GM19455 (cell line): ENCODE results near the gene RNU1-3.
"Not testable (repeated sequence)": the region's sequence is repeated elsewhere in the genome, so short reads cannot be mapped to it uniquely, and the experiment has no call there.

ENCODE experiments used
- ATAC-seq: cut with Tn5 transposase; IDR thresholded peaks from one replicate; pipeline ENCODE4 v1.9.1; 2021; ENCODE audit not compliant: unreplicated experiment

The RNU1-3 gene

DNA sequence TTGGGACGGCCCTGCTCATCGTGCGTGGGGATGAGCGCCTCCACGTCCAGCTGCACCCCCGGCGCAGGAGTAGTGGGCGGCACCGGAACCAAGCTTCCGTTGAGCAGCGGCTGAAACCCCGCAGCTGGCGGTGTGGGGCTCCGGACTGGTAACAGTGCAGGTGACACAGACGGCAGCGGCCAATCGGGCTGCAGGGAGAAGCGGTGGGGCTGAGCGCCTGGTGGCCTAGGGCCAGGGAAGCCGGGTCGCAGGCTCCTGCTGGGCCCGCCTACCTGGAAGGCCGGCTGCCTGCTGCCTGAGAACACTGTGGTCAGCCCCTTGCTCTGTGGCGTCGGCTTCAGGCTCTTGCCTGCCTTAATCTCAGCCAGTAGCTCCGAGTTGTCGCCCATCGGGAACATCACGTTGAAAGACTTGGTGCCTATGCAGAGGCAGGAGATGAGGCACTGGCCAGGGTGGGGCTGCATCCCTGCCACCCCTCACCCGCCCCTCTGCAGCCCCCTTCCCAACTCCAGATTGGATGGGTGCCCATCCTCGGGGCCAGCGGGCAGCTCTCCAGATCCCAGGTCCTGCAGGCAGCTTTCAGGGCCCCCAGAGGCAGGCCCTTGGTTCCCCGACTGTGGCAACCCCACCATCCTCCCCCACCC, 29.9 kb upstream of the RNU1-3 start:
- ATAC-seq: not testable (repeated sequence)

DNA sequence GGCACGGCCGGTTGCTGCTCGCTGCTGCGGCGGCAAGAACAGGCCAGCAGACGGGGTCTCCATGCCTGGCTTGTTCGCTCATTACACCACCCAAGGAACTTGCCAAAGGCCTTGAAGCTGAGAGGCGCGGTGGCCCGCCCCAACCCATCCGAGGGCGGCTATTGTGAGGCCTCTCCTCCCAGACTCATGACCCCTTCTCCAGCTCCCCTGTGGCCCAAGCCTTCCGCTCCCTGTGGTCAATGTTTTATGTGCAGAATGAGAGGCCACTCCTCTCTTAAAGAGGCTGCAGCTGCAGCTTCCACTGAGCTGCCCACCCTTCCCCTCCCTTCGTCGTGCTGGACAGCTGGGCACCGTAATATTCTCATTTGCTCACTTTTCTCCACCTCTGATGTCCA, 27.6 kb upstream of the RNU1-3 start:
- ATAC-seq: not testable (repeated sequence)

DNA sequence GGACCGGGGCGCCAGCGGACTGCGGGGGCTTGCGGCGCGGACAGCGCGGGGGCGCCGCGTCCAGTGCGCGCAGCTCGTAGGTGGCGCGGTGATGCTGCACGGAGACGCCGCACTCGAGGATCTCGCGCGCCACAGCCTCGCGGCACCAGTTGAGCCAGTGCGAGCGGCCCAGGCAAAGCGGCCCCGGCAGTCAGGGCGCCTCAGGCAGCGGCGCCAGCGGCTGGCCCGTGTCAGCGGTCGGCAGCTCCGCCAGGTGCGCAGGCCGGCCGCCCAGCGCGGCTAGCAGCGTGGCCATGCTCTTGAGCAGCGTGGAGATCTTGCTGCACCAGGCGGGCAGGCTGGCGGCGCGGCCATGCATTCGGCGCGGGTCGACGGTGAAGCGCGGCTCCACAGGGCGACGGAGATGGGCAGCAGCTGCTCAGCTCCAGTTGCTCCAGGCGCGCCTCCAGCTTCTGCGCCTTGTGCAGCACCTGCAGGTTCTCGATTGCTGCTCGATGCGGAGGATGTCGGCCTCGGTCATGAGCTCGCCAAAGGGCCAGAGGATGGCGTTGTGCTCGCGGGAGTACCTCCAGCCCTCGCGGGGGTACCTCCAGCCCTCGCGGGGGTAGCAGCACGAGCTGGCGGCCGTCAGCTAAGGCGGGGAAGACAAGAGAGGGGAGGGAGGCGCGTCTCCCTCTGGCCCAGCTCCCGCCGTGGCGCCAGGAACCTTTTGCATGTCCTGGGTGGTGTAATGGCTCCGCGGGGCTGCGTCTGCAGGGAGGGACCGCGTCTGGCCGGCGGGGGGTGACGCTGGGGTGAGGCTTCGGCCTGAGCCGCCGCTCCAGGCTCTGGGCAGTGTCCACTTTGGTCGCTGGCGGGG, 26.9 kb upstream of the RNU1-3 start:
- not testable (repeated sequence) for ATAC-seq

DNA sequence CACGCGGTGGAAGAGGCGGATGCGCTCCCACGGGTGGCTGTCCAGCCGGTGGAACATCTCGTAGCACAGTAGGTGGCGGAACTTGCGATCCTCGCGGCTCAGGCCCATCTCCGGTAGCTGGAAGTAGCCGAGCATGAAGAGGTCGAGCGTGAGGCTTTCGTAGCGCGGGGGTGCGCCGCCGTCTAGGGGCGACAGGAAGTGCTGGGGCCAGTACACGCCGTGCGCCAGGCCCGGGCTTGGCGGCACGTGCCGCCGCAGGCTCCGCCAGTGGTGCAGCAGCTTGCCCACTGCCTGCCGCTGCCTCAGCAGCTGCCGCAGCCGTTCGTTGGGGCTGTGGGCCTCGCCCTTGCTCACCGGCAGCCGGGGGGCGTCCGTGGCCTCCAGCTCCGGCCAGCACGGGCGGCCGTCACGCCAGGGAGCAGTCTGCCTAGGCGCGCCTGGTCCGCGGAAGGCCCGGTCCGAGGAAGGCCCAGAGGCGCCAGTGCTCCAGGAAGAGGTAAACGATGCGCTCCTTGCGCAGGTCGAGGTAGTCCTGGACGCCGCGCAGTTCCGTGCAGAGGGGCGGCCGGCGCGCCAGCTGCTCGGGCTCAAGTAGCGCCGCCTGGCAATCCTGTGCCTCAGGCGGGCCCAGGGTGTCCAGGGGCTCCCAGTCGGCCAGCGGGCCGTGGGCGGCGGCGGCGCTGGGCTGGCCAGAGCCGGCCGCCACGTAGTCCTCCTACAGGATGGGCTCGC, 26.1 kb upstream of the RNU1-3 start:
- ATAC-seq: not testable (repeated sequence)

DNA sequence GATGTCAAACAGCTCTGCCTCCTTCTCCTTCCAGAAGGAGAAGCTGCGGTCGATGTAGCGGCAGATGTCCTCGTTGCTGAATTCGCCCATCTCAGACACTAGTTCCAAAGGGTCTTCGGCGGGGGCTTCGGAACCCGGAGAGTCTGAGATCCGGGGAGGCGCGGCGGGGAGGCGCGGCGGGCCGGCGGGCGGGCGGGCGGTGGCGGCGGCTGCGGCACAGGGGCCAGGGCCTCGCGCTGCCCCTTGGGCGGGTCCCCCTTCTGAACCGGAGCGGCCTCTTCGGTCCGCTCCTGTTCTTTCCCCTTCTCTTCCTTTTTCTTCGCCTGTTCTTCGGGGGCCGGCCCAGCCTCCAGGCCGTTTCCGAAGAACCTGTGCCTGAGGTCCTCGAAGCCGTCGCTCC, 25.5 kb upstream of the RNU1-3 start:
- not testable (repeated sequence) for ATAC-seq

DNA sequence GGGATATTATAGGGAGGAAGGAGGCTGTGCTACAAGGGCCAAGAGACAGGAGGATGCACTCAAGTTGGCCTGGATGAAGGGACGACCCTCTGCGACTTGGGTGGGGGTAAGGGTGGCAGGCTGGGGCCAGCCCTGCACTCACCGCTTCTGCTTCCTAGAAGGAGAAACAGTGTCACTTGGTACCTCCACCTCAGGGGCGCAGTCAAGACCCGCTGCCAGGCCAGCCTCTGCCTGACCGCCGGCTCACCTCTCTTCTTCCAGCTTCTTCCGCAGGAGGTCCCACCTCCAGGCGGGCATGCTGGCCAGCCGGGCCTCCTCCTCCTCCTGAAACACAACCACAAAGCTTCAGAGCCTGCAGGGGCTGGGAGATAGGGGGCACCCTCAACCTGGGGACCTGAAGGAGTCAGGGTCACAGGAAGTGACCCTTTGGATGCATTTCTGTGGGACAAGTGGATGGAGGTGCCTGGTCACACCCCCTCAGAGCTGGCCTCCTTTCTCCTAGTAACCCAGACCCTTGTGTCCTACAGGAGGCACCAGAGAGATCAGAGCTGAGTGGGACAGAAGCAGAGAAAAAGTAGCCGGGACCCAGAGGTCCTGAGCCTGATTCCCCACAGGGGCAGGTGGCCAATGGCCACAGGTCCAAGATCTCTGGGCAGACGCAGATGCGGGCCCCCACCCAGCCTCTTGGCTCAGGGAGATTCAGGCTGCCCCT, 24.4 kb upstream of the RNU1-3 start:
- ATAC-seq: not testable (repeated sequence)

DNA sequence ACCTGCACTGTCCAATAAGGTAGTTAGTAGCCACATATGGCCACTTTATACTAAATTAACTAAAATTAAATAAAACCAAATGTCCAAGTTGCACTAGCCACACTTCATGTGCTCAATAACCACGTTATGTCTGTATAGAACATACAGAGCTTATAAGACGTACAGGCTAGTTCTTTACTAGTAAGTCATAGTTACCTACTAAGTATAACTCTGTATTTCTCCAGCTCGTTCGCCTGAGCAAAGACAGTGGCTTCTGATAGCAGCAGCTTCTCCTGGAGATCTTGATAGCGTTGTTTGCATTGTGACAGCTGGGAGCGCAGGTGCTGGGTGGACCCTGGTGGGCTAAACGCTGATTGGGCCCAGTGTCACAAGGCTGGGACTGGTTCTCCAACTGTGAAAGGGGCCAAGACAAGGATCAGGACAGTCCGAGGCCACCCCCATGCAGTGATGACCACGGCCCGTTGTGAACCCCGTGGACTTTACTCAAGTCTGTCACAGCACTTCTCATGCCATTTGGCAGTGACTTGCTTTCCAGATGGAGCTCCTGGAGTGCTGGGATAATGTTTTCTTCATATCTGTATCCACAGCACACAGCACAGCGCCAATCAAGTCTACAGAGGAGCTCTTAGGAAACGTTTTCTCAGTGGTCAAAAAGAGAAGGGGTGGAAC, 20.5 kb upstream of the RNU1-3 start:
- not testable (repeated sequence) for ATAC-seq

DNA sequence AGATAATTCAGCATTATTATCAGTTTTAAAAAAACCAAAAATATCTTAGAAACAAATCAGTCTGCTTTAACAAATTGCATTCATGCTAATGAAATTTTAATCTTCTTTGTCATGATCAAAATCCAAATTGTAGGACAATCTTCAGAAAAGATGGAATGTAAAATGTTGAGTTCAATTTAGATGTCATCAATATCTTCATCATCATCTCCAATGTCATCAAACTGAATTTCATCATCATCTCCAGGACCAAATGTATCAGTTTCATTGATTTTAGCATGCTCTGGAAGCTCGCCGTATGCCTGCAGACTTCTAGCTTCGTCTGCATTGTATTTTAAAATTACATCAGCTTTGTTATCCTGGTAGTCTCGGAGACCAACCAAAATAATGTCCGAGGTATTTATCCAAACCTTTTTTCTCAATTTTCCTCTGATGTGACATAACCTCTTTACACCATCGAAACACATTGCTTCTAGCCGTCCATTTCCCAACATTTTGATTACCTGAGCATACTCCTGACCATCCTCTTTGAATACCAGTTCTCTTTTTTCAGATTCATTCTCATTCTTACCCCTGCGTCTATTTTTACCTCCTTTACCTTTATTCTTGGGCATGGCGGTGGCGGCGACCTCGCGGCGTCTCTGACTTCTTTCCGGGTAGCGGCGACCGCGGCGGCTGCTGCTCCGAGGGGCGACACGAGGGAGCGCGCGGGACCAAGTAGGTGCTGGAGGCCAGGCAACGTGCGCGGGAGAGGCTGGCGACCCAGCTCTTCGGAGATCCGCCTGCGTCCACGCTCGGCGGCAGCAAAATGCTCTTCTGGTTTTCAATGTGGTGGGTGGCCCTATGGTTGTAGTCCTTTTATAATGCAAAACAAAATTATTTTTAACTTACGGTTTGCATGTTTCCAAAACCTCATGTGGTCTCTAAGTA, 19.0 kb upstream of the RNU1-3 start:
- ATAC-seq: not testable (repeated sequence)

DNA sequence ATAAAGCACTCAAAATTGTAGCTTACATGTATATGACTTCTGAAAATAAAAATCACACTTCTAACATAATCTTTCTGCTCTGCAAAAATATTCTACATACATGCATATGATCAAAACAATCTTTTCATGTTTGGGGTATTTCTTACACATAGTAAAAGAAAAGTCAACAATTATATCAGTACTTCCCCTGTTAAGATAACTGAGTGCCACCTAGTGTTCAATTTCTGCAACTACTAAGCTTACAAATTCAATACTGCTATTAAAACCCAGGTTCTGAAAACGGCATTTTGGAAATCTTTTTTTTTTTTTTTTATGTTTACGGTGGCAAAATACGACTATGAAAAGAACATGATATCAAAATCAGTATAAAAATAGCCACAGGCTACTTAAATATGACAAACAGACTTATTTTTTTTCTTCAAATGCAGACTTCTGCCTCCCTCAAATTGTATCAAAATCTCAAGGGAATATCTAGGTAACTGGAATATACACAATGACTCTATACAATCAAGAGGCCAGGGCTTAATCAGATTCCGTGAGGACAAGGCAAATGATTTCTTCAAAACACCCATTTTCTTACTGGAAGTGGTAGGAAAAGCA, 18.1 kb upstream of the RNU1-3 start:
- ATAC-seq: not testable (repeated sequence)

DNA sequence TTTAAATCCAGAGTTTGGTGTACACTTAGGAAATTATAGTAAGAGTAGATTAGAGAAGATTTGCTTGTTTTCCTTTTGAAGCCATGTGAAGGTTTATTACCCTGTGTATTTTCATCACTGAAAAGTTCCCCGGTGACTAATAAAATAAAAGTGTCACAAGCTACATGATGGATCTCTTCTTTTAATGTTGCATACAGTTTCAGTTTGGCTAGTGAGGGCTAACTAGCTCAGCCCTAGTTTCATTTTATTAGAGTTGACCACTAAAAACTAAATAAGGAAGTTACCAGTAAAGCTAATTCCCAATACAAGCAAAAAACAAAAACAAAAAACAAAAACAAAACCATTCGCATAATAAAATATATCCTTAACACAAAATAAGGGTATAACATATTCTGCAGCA, 17.4 kb upstream of the RNU1-3 start:
- not testable (repeated sequence) for ATAC-seq

DNA sequence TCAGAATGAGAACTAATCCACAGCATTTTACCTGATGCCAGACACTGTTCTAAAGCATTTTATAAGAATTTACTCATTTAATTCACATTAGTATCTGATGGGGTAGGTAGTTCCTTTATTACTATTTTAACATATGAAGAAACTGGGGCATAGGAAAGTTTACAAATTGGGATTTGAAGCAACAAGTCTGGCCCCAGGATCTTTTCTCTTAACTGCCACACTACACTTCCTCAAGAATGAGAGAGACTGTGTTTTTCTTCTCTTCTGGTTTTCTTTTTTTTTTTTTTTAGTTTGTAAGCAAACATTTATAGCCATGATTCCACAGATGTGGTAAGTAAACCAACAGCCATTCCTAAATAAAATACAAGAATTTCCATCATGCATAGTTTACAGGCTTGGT, 16.1 kb upstream of the RNU1-3 start:
- not testable (repeated sequence) for ATAC-seq

DNA sequence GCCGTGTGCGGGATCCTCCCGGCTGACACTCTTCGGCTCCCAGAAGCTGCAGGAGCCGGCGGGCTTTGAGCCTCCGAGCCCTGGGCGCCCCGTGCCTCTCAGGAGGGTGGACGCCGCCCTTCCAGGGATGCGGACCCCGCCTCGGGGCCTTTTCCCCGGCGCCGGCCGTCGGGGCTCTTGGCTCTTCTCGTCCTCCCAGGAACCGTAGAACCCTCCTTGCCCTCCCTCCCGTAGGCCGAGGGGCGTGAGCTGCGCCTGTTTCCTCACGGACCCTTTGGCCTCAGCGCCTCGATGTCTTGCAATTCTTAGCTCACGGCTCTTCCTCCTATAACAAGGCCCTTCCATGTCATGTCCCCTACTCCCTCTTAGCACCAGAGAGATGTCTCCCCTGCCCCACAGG, 13.6 kb upstream of the RNU1-3 start:
- not testable (repeated sequence) for ATAC-seq

DNA sequence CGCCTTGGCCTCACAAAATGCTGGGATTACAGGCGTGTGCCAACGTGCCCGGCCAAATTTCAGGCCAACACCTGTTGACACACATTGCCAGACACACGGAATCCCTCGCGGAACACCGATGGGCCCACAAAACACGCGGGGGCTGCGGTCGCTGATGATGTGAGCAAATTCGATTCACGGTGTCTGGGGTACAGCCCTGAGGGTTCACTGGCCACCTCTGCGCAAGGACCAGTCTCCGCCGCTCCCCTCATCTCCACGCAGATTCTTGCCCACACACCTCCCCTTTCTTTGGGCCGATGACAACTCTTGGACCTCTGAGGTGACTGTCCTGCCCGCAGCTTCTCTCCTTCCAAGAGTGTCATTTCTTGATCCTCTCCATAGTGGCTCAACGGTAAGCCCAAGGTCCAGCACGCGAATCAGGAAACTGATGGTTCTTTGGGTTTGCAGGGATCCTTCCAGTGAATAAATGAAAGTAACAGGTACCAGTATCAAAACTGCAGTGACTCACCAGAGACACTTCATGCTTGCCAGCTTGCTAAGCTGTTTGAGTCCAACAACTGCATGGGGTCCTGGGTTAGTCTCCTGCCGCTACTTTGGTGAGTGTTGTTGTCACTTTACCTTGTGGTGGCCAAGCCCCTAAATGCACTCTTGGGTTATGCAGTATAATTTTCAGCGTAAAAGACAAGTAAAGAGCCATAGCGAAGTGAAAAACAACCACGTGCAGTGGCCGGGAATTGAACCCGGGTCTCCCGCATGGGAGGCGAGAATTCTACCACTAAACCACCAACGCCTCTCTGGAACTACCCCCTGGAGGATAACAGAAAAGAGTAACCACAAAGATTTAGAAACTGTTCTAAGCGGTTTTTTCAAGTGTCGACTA, 11.0 kb upstream of the RNU1-3 start:
- ATAC-seq: no peak

DNA sequence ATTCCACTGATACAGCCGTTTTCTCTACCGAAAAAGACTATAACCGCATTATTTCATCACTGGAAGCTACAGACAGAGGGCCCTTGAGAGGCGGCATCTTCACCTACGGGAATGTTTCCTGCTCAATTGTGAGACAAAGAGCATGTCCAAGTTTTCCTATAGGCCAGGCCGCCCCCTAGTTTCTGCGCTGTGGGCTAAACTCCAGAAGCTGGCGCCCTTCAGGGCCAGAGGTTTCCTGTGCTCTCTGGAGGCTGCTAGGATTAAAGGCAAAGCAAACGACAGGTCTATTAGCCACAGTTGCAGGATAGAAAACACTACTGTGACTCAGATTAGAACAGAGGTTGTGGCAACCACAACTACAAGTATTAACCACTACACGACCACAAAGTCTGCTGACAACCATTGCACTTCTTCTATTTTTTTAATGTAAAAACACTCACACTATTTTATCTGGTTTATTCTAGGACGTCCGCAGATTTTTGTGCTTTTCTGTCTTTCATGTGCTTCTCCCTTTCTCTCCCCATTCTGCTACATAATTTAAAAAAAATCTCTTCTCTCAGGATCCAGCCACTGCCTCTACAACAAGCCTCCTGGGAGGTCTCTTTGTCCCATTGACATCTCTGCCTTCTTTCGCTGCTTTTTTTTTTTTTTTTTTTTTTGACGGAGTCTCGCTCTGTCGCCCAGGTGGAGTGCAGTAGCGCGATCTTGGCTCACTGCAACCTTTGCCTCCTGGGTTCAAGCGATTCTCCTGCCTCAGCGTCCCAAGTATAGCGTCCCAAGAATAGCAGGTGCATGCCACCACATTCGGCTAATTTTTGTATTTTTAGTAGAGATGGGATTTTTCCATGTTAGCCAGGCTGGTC, 10.1 kb upstream of the RNU1-3 start:
- not testable (repeated sequence) for ATAC-seq

DNA sequence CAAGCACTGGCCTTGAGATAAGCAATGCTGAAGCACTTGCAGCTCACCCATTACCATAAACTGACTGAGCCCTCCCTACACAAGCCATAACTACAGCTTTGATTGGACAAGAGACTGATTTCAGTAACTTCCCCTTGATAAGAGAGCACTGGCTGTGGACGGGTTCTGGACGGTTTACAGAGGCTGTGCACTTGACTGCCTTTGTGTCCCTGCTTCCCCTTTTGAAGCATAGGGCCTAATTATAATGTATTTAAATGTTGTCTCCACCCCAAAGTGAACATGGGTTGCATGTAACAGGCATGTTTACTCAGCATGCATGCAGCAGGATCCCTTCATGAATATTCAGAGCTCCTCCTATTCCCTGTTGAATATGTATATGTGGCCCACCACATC, 8.4 kb upstream of the RNU1-3 start:
- ATAC-seq: not testable (repeated sequence)

DNA sequence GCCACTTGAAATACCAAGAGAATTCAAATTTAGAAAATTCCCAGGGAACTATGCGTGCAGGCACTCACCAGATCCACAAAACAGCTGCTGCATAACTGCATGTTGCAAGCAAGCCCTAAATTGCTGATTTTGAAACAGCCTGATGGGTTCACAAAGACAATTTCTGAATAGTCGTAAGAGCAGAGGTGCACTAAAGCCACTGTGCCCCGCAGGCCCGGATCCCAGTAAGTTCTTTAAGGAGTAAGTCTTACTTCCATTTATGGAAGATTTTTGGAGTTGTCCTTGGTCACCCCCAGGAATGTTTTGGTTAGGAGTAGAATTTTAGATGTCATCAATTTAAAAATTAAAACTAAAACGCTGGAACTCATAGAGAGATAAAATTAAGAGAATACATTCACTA, 7.2 kb upstream of the RNU1-3 start:
- ATAC-seq: not testable (repeated sequence)

DNA sequence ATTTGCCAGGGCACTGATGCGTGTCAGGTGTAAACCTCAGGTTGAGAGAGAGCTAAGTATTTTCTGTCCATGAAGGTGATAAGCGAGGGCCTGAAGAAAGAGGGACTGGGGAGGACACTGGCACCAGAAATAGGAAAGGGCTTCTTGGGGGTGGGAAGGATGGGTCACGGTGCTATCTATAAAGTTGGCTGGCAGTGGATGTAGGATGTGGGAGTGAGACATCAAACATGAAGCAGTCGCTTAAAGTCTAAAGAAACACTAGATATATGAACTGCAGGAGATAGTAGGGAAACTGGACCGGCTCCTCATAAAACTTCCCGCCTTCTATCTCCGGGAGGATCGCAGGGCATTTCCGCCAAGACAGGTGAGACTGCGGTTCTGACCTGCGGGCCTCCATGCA, 912 bp downstream of the RNU1-3 start:
- ATAC-seq: not testable (repeated sequence)
